Stomach (tissue), 9 donors: ENCODE data around the gene TAS1R1. TPM values are rescaled to one million over a fixed set of nuclear protein-coding genes. Genes with fewer than 3 reads are reported as not detected.

ENCODE experiments used
- DNase-seq, 2 donors: peaks; one replicate each; pipeline versions ENCODE4 v3.0.0 to v3.0.0-alpha.2; 2013 to 2019
- H3K27ac ChIP-seq, 5 donors: fragments of 200-600 bp in 4 of 5; sonication (generic) in 4 of 5; one replicate each; pipeline ENCODE4 v1.5.1; 2013 to 2019; ENCODE audit warnings: mild to moderate bottlenecking in 1 of 5, moderate library complexity in 1 of 5
- H3K27me3 ChIP-seq, 3 donors: fragments of 200-600 bp; sonication (generic); one replicate each; pipeline ENCODE4 v1.5.1; 2017 to 2019; ENCODE audit warnings: mixed run types in 1 of 3
- H3K36me3 ChIP-seq, 4 donors: fragments of 200-600 bp; sonication (generic); 1 replicate in 3 of 4; 2 replicates in 1 of 4; pipeline ENCODE4 v1.5.1; 2016 to 2019
- H3K4me1 ChIP-seq, 4 donors: fragments of 200-600 bp; sonication (generic); one replicate each; pipeline ENCODE4 v1.5.1; 2016 to 2019
- H3K4me3 ChIP-seq, 4 donors: fragments of 200-600 bp; sonication (generic) in 3 of 4; one replicate each; pipeline ENCODE4 v1.5.1; 2016 to 2019; ENCODE audit warnings: mild to moderate bottlenecking in 1 of 4
- H3K9me3 ChIP-seq, 4 donors: fragments of 200-600 bp; sonication (generic); one replicate each; pipeline ENCODE4 v1.5.1; 2016 to 2019
- EP300 ChIP-seq: sonication (generic); formaldehyde crosslinking; IDR thresholded peaks from one replicate; pipeline ENCODE4 v1.6.1; 2017; ENCODE audit warnings: antibody characterized with exemption
- POLR2A ChIP-seq, 4 donors: fragments of 450-650 bp; IDR thresholded peaks; one replicate each; pipeline ENCODE4 v1.6.1; 2016; ENCODE audit warnings: antibody characterized with exemption in 4 of 4, control low read depth in 2 of 4, mild to moderate bottlenecking in 1 of 4, moderate library complexity in 1 of 4
- POLR2AphosphoS5 ChIP-seq, 3 donors: sonication (generic); formaldehyde crosslinking; IDR thresholded peaks; one replicate each; pipeline ENCODE4 v1.6.1; 2016; ENCODE audit warnings: antibody characterized with exemption in 3 of 3
- whole genome bisulfite sequencing, 5 donors: extraction: QIAGEN DNeasy Blood & Tissue Kit in 3 of 5; methylation state at CpG; one replicate each; pipeline versions ENCODE4 v1.1.5 to v1.1.7; 2013 to 2018; 5-methylcytosine and 5-hydroxymethylcytosine counted together
- intact Hi-C: fragments of 100-400 bp; cut with DNase I; formaldehyde crosslinking; loops from one replicate; pipeline ENCODE4 v1.15.1; 2023; ENCODE audit warnings: low total_unique reads
- polyA plus RNA-seq, 3 donors: library from polyadenylated mRNA; stranded (reverse); fragments of 200-250 nt; gene quantifications; one replicate each; pipeline ENCODE4 v1.2.3, GENCODE V29; 2013
- total RNA-seq, 5 donors: library from RNA; depleted of rRNA; stranded (reverse); fragments of >200 nt; gene quantifications; one replicate each; pipeline versions ENCODE4 v1.1.0 to v1.2.3, GENCODE V29; 2014 to 2016
- TF ChIP-seq, protein P1 (sequence below), 7 experiments: fragments of 450-650 bp in 4 of 7; fragments of 200-600 bp in 3 of 7; sonication (generic) in 3 of 7; IDR thresholded peaks; one replicate each; pipeline ENCODE4 v1.5.1; 2016 to 2019; ENCODE audit warnings: antibody characterized with exemption in 7 of 7, control low read depth in 2 of 7, mild to moderate bottlenecking in 1 of 7
- donor health status: healthy with polysubstance abuse.
- donor health status: Bipolar disorder and iron deficiency.
- donor health status: healthy.

Gene TAS1R1
- total and polyA plus RNA-seq, 8 donors, result 0.08 to 0.12 TPM; not detected in 6

DNA sequence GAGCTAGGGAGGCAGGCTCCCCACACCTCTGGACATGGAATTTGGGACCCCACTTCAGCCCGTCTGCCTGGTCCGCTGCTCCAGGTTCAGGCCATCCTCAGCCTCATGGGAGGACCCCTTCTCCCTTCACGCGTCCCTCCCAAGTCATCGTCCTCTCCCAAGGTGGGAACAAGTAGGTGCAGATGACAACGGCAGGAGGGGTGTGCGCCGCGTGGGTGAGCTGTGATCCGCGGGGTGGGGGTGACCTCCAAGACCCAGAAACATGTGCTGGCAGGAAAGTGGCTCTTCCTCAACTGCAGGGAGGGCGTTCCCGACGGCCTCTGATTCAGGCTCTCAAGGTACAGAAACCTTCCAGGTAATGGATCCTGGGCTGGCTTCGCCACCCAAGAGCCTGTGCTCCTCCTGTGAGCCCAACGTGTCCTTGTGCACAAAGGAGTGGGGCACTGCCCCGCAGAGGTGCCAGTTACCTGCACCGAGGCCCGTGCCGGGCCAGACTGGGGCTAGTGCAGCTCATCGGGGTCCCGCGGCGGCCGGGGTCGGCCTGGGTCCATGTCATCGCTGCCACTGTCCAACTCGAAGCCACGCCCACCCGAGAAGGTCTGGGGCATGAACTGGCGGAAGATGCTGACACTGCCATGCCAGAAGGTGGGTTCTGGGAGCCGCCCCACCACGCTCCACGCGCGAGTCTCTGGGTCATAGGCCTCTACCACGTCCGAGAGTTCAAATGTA is 37.9 kb downstream of the TAS1R1 start:
- intact Hi-C loops, result no loop called here
- H3K9me3 ChIP-seq, result no peaks in the 10 kb centered on the region
- TF ChIP-seq POLR2A (IDR thresholded peaks at IDR 0.05) (no peak), EP300 (no peak), POLR2AphosphoS5 (IDR thresholded peaks at IDR 0.05) (no peak)
- TF ChIP-seq, protein P1, sequence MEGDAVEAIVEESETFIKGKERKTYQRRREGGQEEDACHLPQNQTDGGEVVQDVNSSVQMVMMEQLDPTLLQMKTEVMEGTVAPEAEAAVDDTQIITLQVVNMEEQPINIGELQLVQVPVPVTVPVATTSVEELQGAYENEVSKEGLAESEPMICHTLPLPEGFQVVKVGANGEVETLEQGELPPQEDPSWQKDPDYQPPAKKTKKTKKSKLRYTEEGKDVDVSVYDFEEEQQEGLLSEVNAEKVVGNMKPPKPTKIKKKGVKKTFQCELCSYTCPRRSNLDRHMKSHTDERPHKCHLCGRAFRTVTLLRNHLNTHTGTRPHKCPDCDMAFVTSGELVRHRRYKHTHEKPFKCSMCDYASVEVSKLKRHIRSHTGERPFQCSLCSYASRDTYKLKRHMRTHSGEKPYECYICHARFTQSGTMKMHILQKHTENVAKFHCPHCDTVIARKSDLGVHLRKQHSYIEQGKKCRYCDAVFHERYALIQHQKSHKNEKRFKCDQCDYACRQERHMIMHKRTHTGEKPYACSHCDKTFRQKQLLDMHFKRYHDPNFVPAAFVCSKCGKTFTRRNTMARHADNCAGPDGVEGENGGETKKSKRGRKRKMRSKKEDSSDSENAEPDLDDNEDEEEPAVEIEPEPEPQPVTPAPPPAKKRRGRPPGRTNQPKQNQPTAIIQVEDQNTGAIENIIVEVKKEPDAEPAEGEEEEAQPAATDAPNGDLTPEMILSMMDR (IDR thresholded peaks at IDR 0.05), result no peak
- no peaks in the 10 kb centered on the region for H3K27me3 ChIP-seq
- WGBS, 5 donors, result 91 to 94% (median 92%) methylated on average over 22 to 38 of the region's 38 CpGs
- H3K4me3 ChIP-seq, result no peak overlapping the region
- peak overlapping the region in 1 of 5 donors; percentile 27 for H3K27ac ChIP-seq
- no peak for DNase-seq
- peaks cover 46 to 90% (median 66%) of the 10 kb centered on the region in 4 donors for H3K4me1 ChIP-seq
- H3K36me3 ChIP-seq, result peaks cover 85 to 100% (median 100%) of the 10 kb centered on the region in 4 donors

DNA sequence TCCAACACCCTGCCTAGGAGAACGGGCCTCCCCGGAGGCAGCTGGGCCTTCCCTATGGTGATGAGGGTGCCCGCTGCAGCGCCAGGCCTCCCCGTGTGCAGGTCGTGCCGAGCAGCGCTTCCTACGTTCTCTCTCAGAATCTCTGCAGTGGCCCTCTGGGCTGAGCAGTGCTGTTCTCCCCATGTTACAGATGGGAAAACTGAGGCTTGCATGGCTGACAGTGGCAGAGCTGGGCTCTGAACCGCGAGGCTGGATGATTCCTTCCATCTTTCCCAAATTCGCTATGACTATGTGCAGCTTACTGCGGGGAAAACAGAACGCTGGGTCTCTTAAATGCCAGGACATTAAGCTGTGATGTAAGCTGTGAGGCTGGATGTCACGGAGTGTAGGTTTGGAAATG is 38.7 kb downstream of the TAS1R1 start:
- peaks cover 85 to 100% (median 100%) of the 10 kb centered on the region in 4 donors for H3K36me3 ChIP-seq

DNA sequence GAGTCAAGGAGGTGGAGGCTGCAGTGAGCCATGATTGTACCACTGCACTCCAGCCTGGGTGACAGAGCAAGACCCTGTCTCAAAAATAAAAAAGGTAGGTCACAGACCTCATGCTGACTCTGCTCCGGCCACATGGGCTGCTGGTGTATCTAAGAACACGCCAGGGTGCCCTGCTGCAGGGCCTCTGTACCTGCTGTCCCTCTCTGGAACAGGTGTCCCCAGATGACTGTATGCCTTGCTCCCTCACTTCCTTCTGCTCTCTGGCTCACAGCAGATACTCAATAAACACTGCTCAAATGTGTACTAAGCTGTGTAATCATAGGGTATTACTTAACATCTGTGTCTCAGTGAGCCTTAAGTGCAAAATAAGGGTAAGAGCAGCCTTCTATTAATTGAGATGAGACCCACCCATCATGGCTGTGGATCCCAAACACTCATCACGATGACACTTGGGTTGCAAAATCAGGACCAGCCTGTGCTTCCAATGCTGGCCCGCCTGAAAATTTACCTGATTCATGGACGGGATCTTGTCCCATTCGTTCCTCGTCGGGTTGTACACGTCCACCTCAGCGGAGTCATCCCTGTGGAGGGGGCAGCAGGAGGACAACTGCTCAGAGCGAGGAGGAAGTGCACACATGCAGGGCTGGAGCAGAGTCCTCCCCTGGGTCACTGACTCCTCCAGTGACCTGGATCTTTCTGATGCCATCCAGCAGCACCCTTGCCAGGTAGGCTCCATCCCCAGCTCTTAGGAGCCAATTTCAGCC is 40.1 kb downstream of the TAS1R1 start:
- peaks cover 61 to 95% (median 74%) of the 10 kb centered on the region in 4 donors for H3K4me1 ChIP-seq
- peak overlapping the region in 1 of 5 donors; percentile 22 for H3K27ac ChIP-seq
- intact Hi-C loops, result no loop called here
- peaks cover 79 to 96% (median 91%) of the 10 kb centered on the region in 4 donors for H3K36me3 ChIP-seq
- H3K27me3 ChIP-seq, result no peaks in the 10 kb centered on the region
- peak overlapping the region in 1 of 4 donors; percentile 98 for H3K4me3 ChIP-seq
- no peaks in the 10 kb centered on the region for H3K9me3 ChIP-seq
- no peak for TF ChIP-seq EP300
- no peak for TF ChIP-seq POLR2AphosphoS5 (IDR thresholded peaks at IDR 0.05)
- no peak for TF ChIP-seq POLR2A (IDR thresholded peaks at IDR 0.05)
- TF ChIP-seq, protein P1 (IDR thresholded peaks at IDR 0.05), result no peak
- WGBS, 5 donors, result 81 to 93% (median 83%) methylated on average over 10 to 11 of the region's 11 CpGs
- no peak for DNase-seq

More for the DNA sequence above, 38.7 kb downstream of the TAS1R1 start:
- intact Hi-C loops, result no loop called here
- TF ChIP-seq EP300 (no peak), POLR2A (IDR thresholded peaks at IDR 0.05) (no peak), POLR2AphosphoS5 (IDR thresholded peaks at IDR 0.05) (no peak)
- TF ChIP-seq, protein P1 (IDR thresholded peaks at IDR 0.05), result no peak
- H3K4me3 ChIP-seq, result no peak overlapping the region
- 92 to 96% (median 93%) methylated on average over 6 to 15 of the region's 15 CpGs for WGBS, 5 donors
- DNase-seq, result no peak
- H3K9me3 ChIP-seq, result no peaks in the 10 kb centered on the region
- no peaks in the 10 kb centered on the region for H3K27me3 ChIP-seq
- peaks cover 48 to 90% (median 66%) of the 10 kb centered on the region in 4 donors for H3K4me1 ChIP-seq
- no peak overlapping the region for H3K27ac ChIP-seq

DNA sequence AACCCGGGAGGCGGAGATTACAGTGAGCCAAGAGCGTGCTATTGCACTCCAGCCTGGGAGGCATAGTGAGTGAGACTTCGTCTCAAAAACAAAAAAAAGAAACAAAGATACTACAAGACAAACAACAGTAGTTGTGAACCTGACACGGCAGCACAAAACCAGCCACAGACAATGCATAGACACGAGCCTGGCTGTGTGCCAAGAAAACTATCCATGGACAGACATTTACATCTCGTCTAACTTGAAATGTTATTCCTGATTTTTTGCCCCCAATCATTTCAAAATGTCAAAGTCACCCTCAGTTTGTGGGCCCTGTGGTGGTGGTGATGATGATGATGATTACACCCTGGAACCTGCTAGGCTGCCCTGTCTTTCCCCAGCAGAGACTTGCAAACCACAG is 41.2 kb downstream of the TAS1R1 start:
- no peak for DNase-seq
- WGBS, 5 donors, result 50 to 68% (median 51%) methylated on average over 7 of the region's 7 CpGs
- Histone ChIP-seq H3K4me1 (peaks cover 64 to 90% (median 77%) of the 10 kb centered on the region in 4 donors), H3K4me3 (peak overlapping the region in 3 of 4 donors; percentile 13 to 98 (median 84)), H3K27ac (peak overlapping the region in 1 of 5 donors; percentile 35), H3K36me3 (peaks cover 74 to 84% (median 79%) of the 10 kb centered on the region in 4 donors), H3K9me3 (no peaks in the 10 kb centered on the region), H3K27me3 (no peaks in the 10 kb centered on the region)
- intact Hi-C loops, result no loop called here
- TF ChIP-seq POLR2AphosphoS5 (IDR thresholded peaks at IDR 0.05) (no peak), POLR2A (IDR thresholded peaks at IDR 0.05) (no peak), EP300 (no peak)
- TF ChIP-seq, protein P1 (IDR thresholded peaks at IDR 0.05), result no peak
